HL-60 (cell line): ENCODE data around the gene UBXN10.

Source experiments
- CTCF ChIP-seq: IDR thresholded peaks from one replicate; pipeline ENCODE4 v1.5.1; 2011; ENCODE audit warnings: low read length, control low read depth, inconsistent platforms; ENCODE audit not compliant: insufficient read depth
- POLR2AphosphoS5 ChIP-seq: IDR thresholded peaks from 2 replicates; pipeline ENCODE4 v1.6.1; 2012; ENCODE audit warnings: low read depth
- SPI1 ChIP-seq: IDR thresholded peaks from 2 replicates; pipeline ENCODE4 v1.6.1; 2012; ENCODE audit warnings: low read depth, mild to moderate bottlenecking, borderline replicate concordance
- TF ChIP-seq, protein P1 (sequence below): IDR thresholded peaks from 2 replicates; pipeline ENCODE4 v1.6.1; 2012; ENCODE audit warnings: low read depth; ENCODE audit not compliant: insufficient replicate concordance

DNA sequence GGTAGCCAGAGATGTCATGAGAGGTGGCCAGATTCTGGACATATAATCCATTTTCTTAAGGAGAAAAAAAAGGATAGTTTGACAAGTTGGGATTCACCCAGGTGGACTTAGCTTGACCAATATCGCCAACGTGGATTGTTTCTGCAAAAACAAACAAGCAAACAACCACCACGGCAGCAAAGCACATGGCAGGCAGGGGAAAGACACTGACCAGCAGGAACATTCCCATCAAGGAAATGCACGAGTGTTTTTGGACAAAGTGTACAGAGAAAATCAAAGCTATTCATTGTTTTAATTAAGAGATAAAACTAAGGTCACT, 9.5 kb downstream of the UBXN10 start:
- TF ChIP-seq CTCF (no peak), POLR2AphosphoS5 (no peak), SPI1 (no peak)
- TF ChIP-seq, protein P1, sequence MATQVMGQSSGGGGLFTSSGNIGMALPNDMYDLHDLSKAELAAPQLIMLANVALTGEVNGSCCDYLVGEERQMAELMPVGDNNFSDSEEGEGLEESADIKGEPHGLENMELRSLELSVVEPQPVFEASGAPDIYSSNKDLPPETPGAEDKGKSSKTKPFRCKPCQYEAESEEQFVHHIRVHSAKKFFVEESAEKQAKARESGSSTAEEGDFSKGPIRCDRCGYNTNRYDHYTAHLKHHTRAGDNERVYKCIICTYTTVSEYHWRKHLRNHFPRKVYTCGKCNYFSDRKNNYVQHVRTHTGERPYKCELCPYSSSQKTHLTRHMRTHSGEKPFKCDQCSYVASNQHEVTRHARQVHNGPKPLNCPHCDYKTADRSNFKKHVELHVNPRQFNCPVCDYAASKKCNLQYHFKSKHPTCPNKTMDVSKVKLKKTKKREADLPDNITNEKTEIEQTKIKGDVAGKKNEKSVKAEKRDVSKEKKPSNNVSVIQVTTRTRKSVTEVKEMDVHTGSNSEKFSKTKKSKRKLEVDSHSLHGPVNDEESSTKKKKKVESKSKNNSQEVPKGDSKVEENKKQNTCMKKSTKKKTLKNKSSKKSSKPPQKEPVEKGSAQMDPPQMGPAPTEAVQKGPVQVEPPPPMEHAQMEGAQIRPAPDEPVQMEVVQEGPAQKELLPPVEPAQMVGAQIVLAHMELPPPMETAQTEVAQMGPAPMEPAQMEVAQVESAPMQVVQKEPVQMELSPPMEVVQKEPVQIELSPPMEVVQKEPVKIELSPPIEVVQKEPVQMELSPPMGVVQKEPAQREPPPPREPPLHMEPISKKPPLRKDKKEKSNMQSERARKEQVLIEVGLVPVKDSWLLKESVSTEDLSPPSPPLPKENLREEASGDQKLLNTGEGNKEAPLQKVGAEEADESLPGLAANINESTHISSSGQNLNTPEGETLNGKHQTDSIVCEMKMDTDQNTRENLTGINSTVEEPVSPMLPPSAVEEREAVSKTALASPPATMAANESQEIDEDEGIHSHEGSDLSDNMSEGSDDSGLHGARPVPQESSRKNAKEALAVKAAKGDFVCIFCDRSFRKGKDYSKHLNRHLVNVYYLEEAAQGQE: no peak
